K562 (cell line): ENCODE measurements around the gene RNF144A. TPM values are rescaled to one million over a fixed set of nuclear protein-coding genes. Genes with fewer than 3 reads are reported as not detected.

Experiments used
- ATAC-seq: fragments of 200-7000 bp; cut with Tn5 transposase; 3 replicates; pipeline ENCODE4 v1.9.1; 2020; ENCODE audit warnings: moderate library complexity
- BruUV-seq: library from RNA; stranded (reverse); fragments of 400-500 nt; replicated peaks from 2 replicates; lab custom pipeline; 2021; lab: Mats Ljungman, UMichigan
- CTCF ChIA-PET: fragments of 300-600 bp; formaldehyde crosslinking; extraction: SDS; loops from one replicate; lab custom pipeline; 2021; ENCODE audit warnings: low intra/inter-chr PET ratio; lab: Yijun Ruan, JAX
- POLR2A ChIA-PET: fragments of 300-600, 350-650 bp; sonication (Branson Sonifier 250); formaldehyde crosslinking; extraction: SDS; loops from one replicate; lab custom pipeline; 2021; ENCODE audit warnings: antibody characterized with exemption, inconsistent platforms; lab: Yijun Ruan, JAX
- DNase-seq, 4 experiments: peaks; one replicate each; pipeline versions ENCODE4 v3.0.0 to v3.0.0-alpha.2; 2011 to 2018; ENCODE audit warnings: low spot score in 3 of 4, mixed read lengths in 3 of 4; ENCODE audit errors: extremely low read depth in 1 of 4
- FAIRE-seq: peaks from 2 replicates; lab custom pipeline; 2011; peaks lifted over from hg19 to GRCh38; lab: Jason Lieb, UNC
- H2AFZ ChIP-seq: 2 replicates; pipeline ENCODE4 v1.6.0; 2011; ENCODE audit warnings: low read depth, low read length, control low read depth, inconsistent platforms
- H3K27ac ChIP-seq: fragments of 200-600 bp; 3 replicates; pipeline ENCODE4 v1.8.0; 2011; ENCODE audit warnings: low read depth, mild to moderate bottlenecking, control low read depth, inconsistent platforms, low read length, moderate library complexity, mixed read lengths; ENCODE audit errors: extremely low read depth
- H3K27me3 ChIP-seq, 2 experiments: fragments of 300-600 bp in 1 of 2; 2 replicates in 1 of 2; 3 replicates in 1 of 2; pipeline versions ENCODE4 v1.6.0 to v1.8.0; 2011; ENCODE audit warnings: inconsistent platforms in 2 of 2, low read length in 2 of 2, mild to moderate bottlenecking in 1 of 2, mixed read lengths in 1 of 2, moderate library complexity in 1 of 2; ENCODE audit not compliant: control insufficient read depth in 2 of 2, insufficient read depth in 2 of 2
- H3K36me3 ChIP-seq: fragments of 300-600 bp; 3 replicates; pipeline ENCODE4 v1.8.0; 2011; ENCODE audit warnings: mild to moderate bottlenecking, low read length, inconsistent platforms; ENCODE audit not compliant: control insufficient read depth, insufficient read depth
- H3K4me1 ChIP-seq, 2 experiments: fragments of 200-600 bp in 1 of 2; replicated peaks in 1 of 2; 2 replicates in 1 of 2; 3 replicates in 1 of 2; pipeline versions ENCODE4 v1.5.1 to v1.8.0; 2011; ENCODE audit warnings: inconsistent platforms in 2 of 2, low read length in 2 of 2, mild to moderate bottlenecking in 1 of 2, mixed read lengths in 1 of 2, moderate library complexity in 1 of 2; ENCODE audit not compliant: control insufficient read depth in 2 of 2, insufficient read depth in 2 of 2
- H3K4me2 ChIP-seq: 2 replicates; pipeline ENCODE4 v1.6.1; 2011; ENCODE audit warnings: low read length, control low read depth, inconsistent platforms, mixed read lengths; ENCODE audit not compliant: insufficient read depth
- H3K4me3 ChIP-seq: fragments of 200-600 bp; sonication (generic), shearing (Covaris generic); 2 replicates; pipeline ENCODE4 v1.5.1; 2016; ENCODE audit warnings: control low read depth, inconsistent platforms
- H3K79me2 ChIP-seq: fragments of 200-600 bp; 3 replicates; pipeline ENCODE4 v1.8.0; 2011; ENCODE audit warnings: low read length, inconsistent platforms; ENCODE audit not compliant: control insufficient read depth, insufficient read depth
- H3K9ac ChIP-seq, 2 experiments: 2 replicates each; pipeline versions ENCODE4 v1.6.0 to v1.6.1; 2011; ENCODE audit warnings: low read depth in 2 of 2, low read length in 2 of 2, control low read depth in 1 of 2, inconsistent platforms in 1 of 2, mild to moderate bottlenecking in 1 of 2, mixed read lengths in 1 of 2; ENCODE audit not compliant: insufficient read depth in 1 of 2
- H3K9me1 ChIP-seq: one replicate; pipeline ENCODE4 v1.6.0; 2011; ENCODE audit warnings: inconsistent platforms, mild to moderate bottlenecking, low read length, moderate library complexity; ENCODE audit not compliant: control insufficient read depth, insufficient read depth
- H3K9me3 ChIP-seq: replicated peaks from 2 replicates; pipeline ENCODE4 v1.5.1; 2011; ENCODE audit warnings: low read depth, low read length, inconsistent platforms; ENCODE audit not compliant: control insufficient read depth, insufficient read depth
- H4K20me1 ChIP-seq: replicated peaks from 2 replicates; pipeline ENCODE4 v1.6.1; 2011; ENCODE audit warnings: low read length, inconsistent platforms, mixed read lengths; ENCODE audit not compliant: control insufficient read depth, insufficient read depth
- CREB5 ChIP-seq: fragments of 250-450 bp; sonication (Bioruptor Pico); IDR thresholded peaks from 2 replicates; pipeline ENCODE4 v1.5.0; 2020; ENCODE audit warnings: mild to moderate bottlenecking
- DIDO1 ChIP-seq: fragments of 450-650 bp; IDR thresholded peaks from 2 replicates; pipeline ENCODE4 v1.6.1; 2016; ENCODE audit warnings: low read depth, missing biosample characterization, missing genetic modification characterization
- EHMT2 ChIP-seq: fragments of 450-650 bp; IDR thresholded peaks from 2 replicates; pipeline ENCODE4 v1.6.1; 2018; ENCODE audit warnings: antibody characterized with exemption
- ETS2 ChIP-seq: IDR thresholded peaks from 2 replicates; pipeline ENCODE4 v1.6.1; 2016; ENCODE audit warnings: borderline replicate concordance, missing genetic modification characterization, mild to moderate bottlenecking, moderate library complexity, missing compliant biosample characterization; ENCODE audit not compliant: poor library complexity, severe bottlenecking
- FOXM1 ChIP-seq, 2 experiments: fragments of 450-650 bp in 1 of 2; sonication (generic) in 1 of 2; formaldehyde crosslinking in 1 of 2; IDR thresholded peaks; 2 replicates each; pipeline versions ENCODE4 v1.6.1 to v1.9.0; 2017 to 2022; ENCODE audit warnings: low read depth in 2 of 2, mild to moderate bottlenecking in 2 of 2, missing genetic modification reagents in 1 of 2, moderate library complexity in 1 of 2
- MXD1 ChIP-seq: fragments of 250-450 bp; sonication (Bioruptor Pico); IDR thresholded peaks from 2 replicates; pipeline ENCODE4 v1.8.0; 2021; ENCODE audit warnings: borderline replicate concordance, mild to moderate bottlenecking, moderate library complexity; ENCODE audit not compliant: poor library complexity, severe bottlenecking
- RBBP5 ChIP-seq: fragments of 200-600 bp; sonication (generic); IDR thresholded peaks from 2 replicates; pipeline ENCODE4 v1.6.1; 2012; ENCODE audit warnings: borderline replicate concordance, mild to moderate bottlenecking, low read length, control low read depth, inconsistent platforms; ENCODE audit not compliant: insufficient read depth, poor library complexity, severe bottlenecking
- RBM17 ChIP-seq: fragments of 200-400 bp; formaldehyde crosslinking; IDR thresholded peaks from 2 replicates; pipeline ENCODE4 v1.6.1; 2017; ENCODE audit warnings: low read depth, mild to moderate bottlenecking, low read length, borderline replicate concordance
- SRF ChIP-seq, 2 experiments: fragments of 250-450, 450-650 bp in 1 of 2; sonication (Bioruptor Pico) in 1 of 2; sonication (generic) in 1 of 2; formaldehyde crosslinking; IDR thresholded peaks; 2 replicates each; pipeline versions ENCODE4 v1.5.0 to v1.5.1; 2020 to 2022; ENCODE audit warnings: mild to moderate bottlenecking in 1 of 2, missing genetic modification reagents in 1 of 2
- ZNF3 ChIP-seq: fragments of 250-450 bp; sonication (Bioruptor Pico); IDR thresholded peaks from 2 replicates; pipeline ENCODE4 v1.5.0; 2021; ENCODE audit warnings: mild to moderate bottlenecking, moderate library complexity
- ZNF644 ChIP-seq: fragments of 200-800 bp; sonication (Bioruptor generic); IDR thresholded peaks from 2 replicates; pipeline ENCODE4 v1.6.1; 2016; ENCODE audit warnings: low read depth, missing genetic modification characterization, missing compliant biosample characterization
- WGBS: fragments of 100-300 bp; shearing (Covaris generic); methylation state at CpG from one replicate; pipeline ENCODE4 v1.1.6; 2016; ENCODE audit warnings: low coverage, mixed read lengths; ENCODE audit not compliant: insufficient coverage; ENCODE audit errors: missing lambda C conversion rate; 5-methylcytosine and 5-hydroxymethylcytosine counted together
- in situ Hi-C: fragments of 300-500 bp; cut with MboI; formaldehyde crosslinking; loops from 4 replicates; pipeline ENCODE4 v1.15.0; 2018; ENCODE audit warnings: inconsistent platforms, mixed read lengths
- intact Hi-C: fragments of 100-400 bp; cut with micrococcal nuclease; formaldehyde crosslinking; loops from 2 replicates; pipeline ENCODE4 v1.14.2; 2022
- polyA plus RNA-seq, 8 experiments: library from polyadenylated mRNA; depleted of rRNA in 4 of 8; stranded (reverse) in 5 of 8; unstranded in 3 of 8; fragments of >200 nt; fragmentation: Nextera tagmentation in 2 of 8; fragmentation: Illumina TruSeq in 1 of 8; extraction: Ambion mirVana in 2 of 8; extraction: Trizol in 1 of 8; gene quantifications; 2 replicates each; pipeline versions ENCODE4 v1.2.1 to v1.2.3, GENCODE V29; 2011 to 2014; ENCODE audit warnings: inconsistent platforms in 1 of 8, missing spikeins in 1 of 8
- total RNA-seq, 7 experiments: library from RNA; depleted of rRNA in 6 of 7; stranded (reverse); fragments of >200 nt in 6 of 7; fragmentation: Illumina TruSeq in 2 of 7; extraction: Trizol in 2 of 7; gene quantifications; 2 replicates each; pipeline versions ENCODE4 v1.2.1 to v1.2.3, GENCODE V29; 2011 to 2021; ENCODE audit warnings: low replicate concordance in 1 of 7

RNF144A gene
- total and polyA plus RNA-seq, 9 of the 15 experiments (the other 6 are each of a cell fraction or from before 2014, with no cell fraction given), result 0.96 to 11.3 (median 6.2) TPM

GRCh38 chr2:6960659-6961058 is 43.4 kb downstream of the RNF144A start:
- in situ Hi-C loops, result no loop called here
- H4K20me1 ChIP-seq, result no peaks in the 10 kb centered on the region
- ChIA-PET CTCF (no interaction called here), POLR2A (no interaction called here)
- H2AFZ ChIP-seq, result no peak overlapping the region
- H3K9me3 ChIP-seq, result no peaks in the 10 kb centered on the region
- intact Hi-C loops, result no loop called here
- no peak for DNase-seq
- no peak overlapping the region for H3K4me2 ChIP-seq
- WGBS, result 66% methylated on average over 8 of the region's 8 CpGs
- 0 out of 5 replicates have a peak, but pooled peaks cover 0 to 4% of the 10 kb centered on the region in 2 experiments for H3K27me3 ChIP-seq
- no peak overlapping the region for H3K27ac ChIP-seq
- no TSS peak for BruUV-seq
- TF ChIP-seq EHMT2 (no peak), CREB5 (CRISPR knock-in tag) (no peak)
- ATAC-seq, result no peak
- H3K79me2 ChIP-seq, result no peaks in the 10 kb centered on the region
- H3K4me1 ChIP-seq, result no peaks in the 10 kb centered on the region; a peak in 2 of 5 replicates
- H3K9ac ChIP-seq, result no peak overlapping the region
- H3K9me1 ChIP-seq, result no peaks in the 10 kb centered on the region
- H3K36me3 ChIP-seq, result no peaks in the 10 kb centered on the region
- H3K4me3 ChIP-seq, result no peak overlapping the region
- FAIRE-seq, result no peak

GRCh38 chr2:6963727-6964126 is 46.5 kb downstream of the RNF144A start:
- Histone ChIP-seq H3K4me1 (no peaks in the 10 kb centered on the region; a peak in 1 of 5 replicates), H3K9me3 (no peaks in the 10 kb centered on the region), H2AFZ (no peak overlapping the region), H3K9ac (no peak overlapping the region), H3K27me3 (0 out of 5 replicates have a peak, but pooled peaks cover 0 to 3% of the 10 kb centered on the region in 2 experiments), H3K9me1 (no peaks in the 10 kb centered on the region), H4K20me1 (no peaks in the 10 kb centered on the region), H3K36me3 (no peaks in the 10 kb centered on the region), H3K79me2 (no peaks in the 10 kb centered on the region), H3K4me3 (no peak overlapping the region), H3K27ac (no peak overlapping the region), H3K4me2 (no peak overlapping the region)
- ATAC-seq (no peak), DNase-seq (no peak), FAIRE-seq (no peak)
- TF ChIP-seq MXD1 (CRISPR knock-in tag), result no peak
- no peak for TF ChIP-seq FOXM1 (IDR thresholded peaks at IDR 0.05; ENCODE audit: low read depth)
- no peak for TF ChIP-seq FOXM1 (CRISPR knock-in tag; IDR thresholded peaks at IDR 0.05; ENCODE audit: low read depth)
- TF ChIP-seq DIDO1 (tag), result no peak
- no peak for TF ChIP-seq ETS2 (tag)
- no peak for TF ChIP-seq RBM17
- no peak for TF ChIP-seq ZNF3 (CRISPR knock-in tag)
- no peak for TF ChIP-seq SRF (CRISPR knock-in tag; IDR thresholded peaks at IDR 0.05)
- no peak for TF ChIP-seq ZNF644
- TF ChIP-seq RBBP5, result no peak
- CTCF ChIA-PET, result no interaction called here
- in situ Hi-C loops, result no loop called here
- POLR2A ChIA-PET, result no interaction called here
- intact Hi-C loops, result no loop called here
- WGBS, result 38% methylated on average over 6 of the region's 6 CpGs
- no TSS peak for BruUV-seq
